NB4 (cell line): ENCODE measurements around the gene BFSP1.

ENCODE experiments used
- DNase-seq: peaks from one replicate; pipeline ENCODE4 v3.0.0; 2010; ENCODE audit warnings: low read depth
- H3K4me3 ChIP-seq: one replicate; pipeline ENCODE4 v1.5.1; 2011; ENCODE audit warnings: mild to moderate bottlenecking, low read depth, low read length, moderate library complexity
- MYC ChIP-seq: IDR thresholded peaks from 2 replicates; pipeline ENCODE4 v1.6.1; 2011; ENCODE audit warnings: low read depth, low read length
- POLR2A ChIP-seq: IDR thresholded peaks from 2 replicates; pipeline ENCODE4 v1.6.1; 2011; ENCODE audit warnings: mild to moderate bottlenecking; ENCODE audit not compliant: insufficient read length; ENCODE audit errors: extremely low read depth
- TF ChIP-seq, protein P1 (sequence below): IDR thresholded peaks from 2 replicates; pipeline ENCODE4 v1.6.1; 2011; ENCODE audit warnings: low read depth, low read length
- TF ChIP-seq, protein P2 (sequence below): IDR thresholded peaks from one replicate; pipeline ENCODE4 v1.5.1; 2012; ENCODE audit warnings: low read depth, low read length

Gene BFSP1

DNA sequence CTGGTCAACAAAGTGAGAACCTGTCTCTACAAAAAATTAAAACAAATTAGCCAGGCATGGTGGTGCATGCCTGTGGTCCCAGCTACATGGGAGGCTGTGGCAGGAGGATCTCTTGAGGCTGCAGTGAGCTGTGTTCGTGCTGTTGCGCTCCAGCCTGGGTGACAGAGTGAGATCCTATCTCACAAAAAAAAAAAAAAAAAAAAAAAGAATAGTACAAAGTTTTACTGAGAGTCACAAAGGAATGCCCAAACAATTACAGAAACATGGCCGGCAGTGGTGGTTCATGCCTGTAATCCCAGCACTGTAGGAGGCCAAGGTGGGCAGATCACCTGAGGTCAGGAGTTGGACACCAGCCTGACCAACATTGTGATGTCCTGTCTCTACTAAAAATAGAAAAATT is 23.9 kb upstream of the BFSP1 start:
- no peak overlapping the region for H3K4me3 ChIP-seq
- no peak for DNase-seq
- TF ChIP-seq, protein P1, sequence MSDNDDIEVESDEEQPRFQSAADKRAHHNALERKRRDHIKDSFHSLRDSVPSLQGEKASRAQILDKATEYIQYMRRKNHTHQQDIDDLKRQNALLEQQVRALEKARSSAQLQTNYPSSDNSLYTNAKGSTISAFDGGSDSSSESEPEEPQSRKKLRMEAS = no peak
- TF ChIP-seq, protein P2, sequence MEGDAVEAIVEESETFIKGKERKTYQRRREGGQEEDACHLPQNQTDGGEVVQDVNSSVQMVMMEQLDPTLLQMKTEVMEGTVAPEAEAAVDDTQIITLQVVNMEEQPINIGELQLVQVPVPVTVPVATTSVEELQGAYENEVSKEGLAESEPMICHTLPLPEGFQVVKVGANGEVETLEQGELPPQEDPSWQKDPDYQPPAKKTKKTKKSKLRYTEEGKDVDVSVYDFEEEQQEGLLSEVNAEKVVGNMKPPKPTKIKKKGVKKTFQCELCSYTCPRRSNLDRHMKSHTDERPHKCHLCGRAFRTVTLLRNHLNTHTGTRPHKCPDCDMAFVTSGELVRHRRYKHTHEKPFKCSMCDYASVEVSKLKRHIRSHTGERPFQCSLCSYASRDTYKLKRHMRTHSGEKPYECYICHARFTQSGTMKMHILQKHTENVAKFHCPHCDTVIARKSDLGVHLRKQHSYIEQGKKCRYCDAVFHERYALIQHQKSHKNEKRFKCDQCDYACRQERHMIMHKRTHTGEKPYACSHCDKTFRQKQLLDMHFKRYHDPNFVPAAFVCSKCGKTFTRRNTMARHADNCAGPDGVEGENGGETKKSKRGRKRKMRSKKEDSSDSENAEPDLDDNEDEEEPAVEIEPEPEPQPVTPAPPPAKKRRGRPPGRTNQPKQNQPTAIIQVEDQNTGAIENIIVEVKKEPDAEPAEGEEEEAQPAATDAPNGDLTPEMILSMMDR = no peak

DNA sequence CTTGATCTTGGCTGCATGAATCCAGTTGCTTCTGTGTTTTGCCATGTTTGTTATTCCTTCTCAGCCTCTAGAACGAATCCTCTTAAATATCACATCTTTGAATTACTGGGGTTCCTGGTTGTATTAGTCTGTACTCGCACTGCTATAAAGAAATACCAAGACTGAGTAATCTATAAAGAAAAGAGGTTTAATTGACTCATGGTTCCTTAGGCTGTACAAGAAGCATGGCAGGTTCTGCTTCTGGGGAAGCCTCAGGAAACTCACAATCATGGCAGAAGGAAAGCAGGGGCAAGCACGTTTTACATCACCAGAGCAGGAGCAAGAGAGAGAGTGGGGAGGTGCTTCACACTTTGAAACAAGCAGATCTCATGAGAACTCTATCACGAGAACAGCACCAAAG is 18.0 kb upstream of the BFSP1 start:
- no peak overlapping the region for H3K4me3 ChIP-seq
- DNase-seq = no peak
- TF ChIP-seq, protein P2 = no peak
- TF ChIP-seq, protein P1 = no peak
- no peak for TF ChIP-seq MYC
- TF ChIP-seq POLR2A = no peak

- no peak for DNase-seq
- no peak overlapping the region for H3K4me3 ChIP-seq
- TF ChIP-seq, protein P2 = no peak
- TF ChIP-seq, protein P1 = no peak
- no peak for TF ChIP-seq POLR2A
- no peak for TF ChIP-seq MYC
These were observed 13.9 kb upstream of the BFSP1 start for GRCh38 chr20:17545127-17545526.

GRCh38 chr20:17543531-17544131 is 12.5 kb upstream of the BFSP1 start:
- DNase-seq = no peak
- H3K4me3 ChIP-seq = no peak overlapping the region
- TF ChIP-seq, protein P2 = no peak
- TF ChIP-seq, protein P1 = no peak
- TF ChIP-seq POLR2A (no peak), MYC (no peak)

GRCh38 chr20:17542993-17543412 is 11.8 kb upstream of the BFSP1 start:
- no peak overlapping the region for H3K4me3 ChIP-seq
- TF ChIP-seq, protein P1 = no peak
- TF ChIP-seq POLR2A = no peak
- no peak for TF ChIP-seq MYC
- TF ChIP-seq, protein P2 = no peak
- no peak for DNase-seq
